ENCODE results near the gene APLF.

The APLF gene

GRCh38 chr2:68606759-68607158 lies 139.4 kb downstream of the APLF start:
- no peaks in the 10 kb centered on the region for H3K27me3 ChIP-seq (ENCODE audit: insufficient read depth, poor library complexity, severe bottlenecking)
- no peak overlapping the region for H3K4me3 ChIP-seq (ENCODE audit: severe bottlenecking)
- H3K36me3 ChIP-seq (ENCODE audit: low read depth) = no peaks in the 10 kb centered on the region
- H3K27ac ChIP-seq (ENCODE audit: poor library complexity, severe bottlenecking) = no peak overlapping the region
- H3K9me3 ChIP-seq (ENCODE audit: severe bottlenecking) = no peaks in the 10 kb centered on the region
- ATAC-seq (ENCODE audit: low read depth) (no peak), DNase-seq (ENCODE audit: low spot score) (no peak)
- H3K4me1 ChIP-seq (ENCODE audit: insufficient read depth, poor library complexity, severe bottlenecking) = no peaks in the 10 kb centered on the region
- TF ChIP-seq, protein P1, sequence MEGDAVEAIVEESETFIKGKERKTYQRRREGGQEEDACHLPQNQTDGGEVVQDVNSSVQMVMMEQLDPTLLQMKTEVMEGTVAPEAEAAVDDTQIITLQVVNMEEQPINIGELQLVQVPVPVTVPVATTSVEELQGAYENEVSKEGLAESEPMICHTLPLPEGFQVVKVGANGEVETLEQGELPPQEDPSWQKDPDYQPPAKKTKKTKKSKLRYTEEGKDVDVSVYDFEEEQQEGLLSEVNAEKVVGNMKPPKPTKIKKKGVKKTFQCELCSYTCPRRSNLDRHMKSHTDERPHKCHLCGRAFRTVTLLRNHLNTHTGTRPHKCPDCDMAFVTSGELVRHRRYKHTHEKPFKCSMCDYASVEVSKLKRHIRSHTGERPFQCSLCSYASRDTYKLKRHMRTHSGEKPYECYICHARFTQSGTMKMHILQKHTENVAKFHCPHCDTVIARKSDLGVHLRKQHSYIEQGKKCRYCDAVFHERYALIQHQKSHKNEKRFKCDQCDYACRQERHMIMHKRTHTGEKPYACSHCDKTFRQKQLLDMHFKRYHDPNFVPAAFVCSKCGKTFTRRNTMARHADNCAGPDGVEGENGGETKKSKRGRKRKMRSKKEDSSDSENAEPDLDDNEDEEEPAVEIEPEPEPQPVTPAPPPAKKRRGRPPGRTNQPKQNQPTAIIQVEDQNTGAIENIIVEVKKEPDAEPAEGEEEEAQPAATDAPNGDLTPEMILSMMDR (IDR thresholded peaks at IDR 0.05; ENCODE audit: poor library complexity, severe bottlenecking) = no peak

DNA sequence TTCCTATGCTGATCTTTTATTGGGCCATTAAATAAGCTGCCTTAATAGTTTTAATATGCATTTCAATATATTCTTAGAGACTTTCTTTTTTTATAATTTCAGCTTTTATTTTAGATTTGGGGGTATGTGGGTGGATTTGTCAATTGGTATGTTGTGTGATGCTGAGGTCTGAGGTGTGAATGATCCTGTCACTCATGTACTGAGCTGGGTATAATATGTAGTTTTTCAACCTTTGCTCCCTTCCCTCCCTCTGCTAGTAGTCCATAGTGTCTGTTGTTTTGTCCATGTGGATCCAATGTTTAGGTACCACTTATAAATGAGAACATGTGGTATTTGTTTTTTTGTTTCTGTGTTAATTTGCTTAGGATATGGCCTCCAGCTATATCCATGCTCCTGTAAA lies 140.5 kb downstream of the APLF start:
- Histone ChIP-seq H3K27me3 (ENCODE audit: insufficient read depth, poor library complexity, severe bottlenecking) (no peaks in the 10 kb centered on the region), H3K36me3 (ENCODE audit: low read depth) (no peaks in the 10 kb centered on the region), H3K4me1 (ENCODE audit: insufficient read depth, poor library complexity, severe bottlenecking) (no peaks in the 10 kb centered on the region), H3K9me3 (ENCODE audit: severe bottlenecking) (no peaks in the 10 kb centered on the region), H3K4me3 (ENCODE audit: severe bottlenecking) (no peak overlapping the region), H3K27ac (ENCODE audit: poor library complexity, severe bottlenecking) (no peak overlapping the region)
- TF ChIP-seq, protein P1 (IDR thresholded peaks at IDR 0.05; ENCODE audit: poor library complexity, severe bottlenecking) = no peak
- no peak for ATAC-seq (ENCODE audit: low read depth)
- DNase-seq (ENCODE audit: low spot score) = no peak

DNA sequence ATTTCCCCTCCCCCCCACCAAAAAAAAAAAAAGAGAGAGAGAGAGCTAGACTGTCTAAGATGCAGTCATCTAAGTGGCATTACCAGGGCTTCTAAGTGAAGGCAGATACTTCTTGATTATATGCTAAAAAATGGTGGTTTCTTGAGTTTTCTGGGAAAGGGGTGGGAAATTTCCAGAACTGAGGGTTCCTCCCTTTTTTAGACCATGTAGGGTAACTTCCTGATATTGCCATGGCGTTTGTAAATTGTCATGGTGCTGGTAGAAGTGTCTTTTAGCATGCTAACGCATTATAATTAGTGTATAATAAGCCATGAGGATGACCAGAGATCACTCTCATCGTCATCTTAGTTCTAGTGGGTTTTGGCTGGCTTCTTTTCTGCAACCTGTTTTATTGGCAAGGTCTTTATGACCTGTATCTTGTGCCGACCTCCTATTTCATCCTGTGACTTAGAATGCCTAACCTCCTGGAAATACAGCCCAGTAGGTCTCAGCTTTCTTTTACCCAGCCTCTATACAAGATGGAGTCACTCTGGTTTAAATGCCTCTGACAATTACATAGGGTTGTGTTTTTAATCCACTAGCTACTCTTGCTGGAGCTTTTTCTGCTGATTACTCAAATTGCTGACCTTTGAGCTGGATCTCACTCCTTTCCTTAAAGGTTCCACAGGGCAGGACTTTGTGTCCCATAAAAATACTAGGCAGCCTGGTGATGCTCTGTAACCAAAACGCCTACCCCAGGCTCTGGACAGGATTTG lies 145.6 kb downstream of the APLF start:
- Histone ChIP-seq H3K27me3 (ENCODE audit: insufficient read depth, poor library complexity, severe bottlenecking) (no peaks in the 10 kb centered on the region), H3K27ac (ENCODE audit: poor library complexity, severe bottlenecking) (no peak overlapping the region), H3K4me1 (ENCODE audit: insufficient read depth, poor library complexity, severe bottlenecking) (no peaks in the 10 kb centered on the region), H3K9me3 (ENCODE audit: severe bottlenecking) (no peaks in the 10 kb centered on the region), H3K4me3 (ENCODE audit: severe bottlenecking) (no peak overlapping the region), H3K36me3 (ENCODE audit: low read depth) (no peaks in the 10 kb centered on the region)
- DNase-seq (ENCODE audit: low spot score) (no peak), ATAC-seq (ENCODE audit: low read depth) (no peak)
- TF ChIP-seq, protein P1 (IDR thresholded peaks at IDR 0.05; ENCODE audit: poor library complexity, severe bottlenecking) = no peak

DNA sequence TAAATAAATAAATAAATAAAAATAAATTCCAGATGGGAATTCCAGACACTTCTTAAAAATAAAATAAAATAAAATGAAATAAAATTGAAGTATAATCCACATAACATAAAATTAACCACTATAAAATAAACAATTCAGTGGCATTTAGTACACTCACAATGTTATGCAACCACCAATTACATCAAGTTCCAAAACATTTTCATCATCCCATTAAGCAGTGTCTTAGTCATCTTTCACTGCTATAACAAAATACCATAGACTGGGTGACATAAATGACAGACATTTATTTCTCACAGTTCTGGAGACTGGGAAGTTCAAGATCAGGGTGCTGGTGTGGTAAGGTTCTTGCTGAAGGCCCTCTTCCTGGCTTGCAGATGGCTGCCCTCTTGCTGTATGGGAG lies 153.4 kb downstream of the APLF start:
- H3K36me3 ChIP-seq (ENCODE audit: low read depth) = no peaks in the 10 kb centered on the region
- no peaks in the 10 kb centered on the region for H3K27me3 ChIP-seq (ENCODE audit: insufficient read depth, poor library complexity, severe bottlenecking)
- H3K9me3 ChIP-seq (ENCODE audit: severe bottlenecking) = no peaks in the 10 kb centered on the region
- H3K27ac ChIP-seq (ENCODE audit: poor library complexity, severe bottlenecking) = no peak overlapping the region
- no peak overlapping the region for H3K4me3 ChIP-seq (ENCODE audit: severe bottlenecking)
- DNase-seq (ENCODE audit: low spot score) (no peak), ATAC-seq (ENCODE audit: low read depth) (no peak)
- H3K4me1 ChIP-seq (ENCODE audit: insufficient read depth, poor library complexity, severe bottlenecking) = no peaks in the 10 kb centered on the region
- TF ChIP-seq, protein P1 (IDR thresholded peaks at IDR 0.05; ENCODE audit: poor library complexity, severe bottlenecking) = no peak

- Histone ChIP-seq H3K4me3 (ENCODE audit: severe bottlenecking) (no peak overlapping the region), H3K4me1 (ENCODE audit: insufficient read depth, poor library complexity, severe bottlenecking) (no peaks in the 10 kb centered on the region), H3K36me3 (ENCODE audit: low read depth) (no peaks in the 10 kb centered on the region), H3K27ac (ENCODE audit: poor library complexity, severe bottlenecking) (no peak overlapping the region), H3K9me3 (ENCODE audit: severe bottlenecking) (no peaks in the 10 kb centered on the region), H3K27me3 (ENCODE audit: insufficient read depth, poor library complexity, severe bottlenecking) (no peaks in the 10 kb centered on the region)
- TF ChIP-seq, protein P1 (IDR thresholded peaks at IDR 0.05; ENCODE audit: poor library complexity, severe bottlenecking) = no peak
- ATAC-seq (ENCODE audit: low read depth) = no peak
- no peak for DNase-seq (ENCODE audit: low spot score)
These were observed 156.4 kb downstream of the APLF start for GRCh38 chr2:68623820-68624219.

Data from RWPE2 (cell line).